HG02981 (cell line): ENCODE measurements around the gene GRAP2.

Experiments
- ATAC-seq: cut with Tn5 transposase; IDR thresholded peaks from one replicate; pipeline ENCODE4 v1.9.1; 2021; ENCODE audit warnings: mild to moderate bottlenecking, moderate library complexity; ENCODE audit not compliant: unreplicated experiment

GRAP2 gene

GRCh38 chr22:40008726-40009291 is 107.9 kb downstream of the GRAP2 start:
- no peak for ATAC-seq

GRCh38 chr22:40009292-40009774 is 108.4 kb downstream of the GRAP2 start:
- no peak for ATAC-seq

GRCh38 chr22:40009951-40010671 is 109.2 kb downstream of the GRAP2 start:
- no peak for ATAC-seq

GRCh38 chr22:40010746-40011145 is 109.9 kb downstream of the GRAP2 start:
- ATAC-seq = no peak

GRCh38 chr22:40014667-40015248 is 113.9 kb downstream of the GRAP2 start:
- ATAC-seq = no peak

- no peak for ATAC-seq
Measured at GRCh38 chr22:40015358-40015976, 114.6 kb downstream of the GRAP2 start.

- no peak for ATAC-seq
Measured at GRCh38 chr22:40018051-40018450, 117.2 kb downstream of the GRAP2 start.

GRCh38 chr22:40019100-40019499 is 118.2 kb downstream of the GRAP2 start:
- ATAC-seq = no peak

GRCh38 chr22:40020956-40021355 is 120.1 kb downstream of the GRAP2 start:
- no peak for ATAC-seq

GRCh38 chr22:40021401-40022000 is 120.6 kb downstream of the GRAP2 start:
- ATAC-seq = no peak

GRCh38 chr22:40022536-40023240 is 121.8 kb downstream of the GRAP2 start:
- no peak for ATAC-seq
